B cell (primary cell): ENCODE data around the gene GNB5. TPM values are rescaled to one million over a fixed set of nuclear protein-coding genes. Genes with fewer than 3 reads are reported as not detected.

Experiments
- ATAC-seq: fragments of 200-7000 bp; cut with Tn5 transposase; one replicate; pipeline ENCODE4 v1.10.0; 2021; ENCODE audit warnings: low read depth, mild to moderate bottlenecking, moderate number of reproducible peaks, moderate library complexity
- CTCF ChIA-PET: fragments of 350-600 bp; sonication (Branson Sonifier 250); formaldehyde crosslinking; loops from one replicate; lab custom pipeline; 2021; ENCODE audit warnings: antibody characterized with exemption, inconsistent platforms; lab: Charles Lee
- POLR2A ChIA-PET: fragments of 350-600 bp; sonication (Branson Sonifier 250); formaldehyde crosslinking; loops from one replicate; lab custom pipeline; 2021; ENCODE audit warnings: antibody characterized with exemption; lab: Charles Lee
- DNase-seq: peaks from one replicate; pipeline ENCODE4 v3.0.0; 2013
- H2AFZ ChIP-seq: 2 replicates; pipeline ENCODE4 v1.6.1; 2012; ENCODE audit warnings: mild to moderate bottlenecking, low read depth, low read length; ENCODE audit not compliant: insufficient read depth, poor library complexity, severe bottlenecking
- H3K27ac ChIP-seq, 2 donors: 1 replicate in 1 of 2; 2 replicates in 1 of 2; pipeline ENCODE4 v1.5.1; 2012 to 2013; ENCODE audit warnings: low read length in 2 of 2, mild to moderate bottlenecking in 2 of 2, moderate library complexity in 1 of 2
- H3K27me3 ChIP-seq, 4 experiments: fragments of 200-600 bp in 1 of 4; sonication (generic) in 1 of 4; replicated peaks in 1 of 4; 1 replicate in 2 of 4; 2 replicates in 2 of 4; pipeline versions ENCODE4 v1.6.1 to v1.7.0; 2013 to 2016; ENCODE audit warnings: low read length in 3 of 4, mild to moderate bottlenecking in 2 of 4, mixed read lengths in 1 of 4, moderate library complexity in 1 of 4; ENCODE audit not compliant: insufficient read depth in 4 of 4, control insufficient read depth in 3 of 4; ENCODE audit errors: control extremely low read depth in 1 of 4
- H3K36me3 ChIP-seq, 2 experiments: replicated peaks in 1 of 2; 1 replicate in 1 of 2; 2 replicates in 1 of 2; pipeline versions ENCODE4 v1.6.1 to v1.7.1; 2013; ENCODE audit warnings: low read length in 1 of 2; ENCODE audit not compliant: insufficient read depth in 2 of 2, control insufficient read depth in 1 of 2; ENCODE audit errors: control extremely low read depth in 1 of 2, extremely low read depth in 1 of 2
- H3K4me1 ChIP-seq, 2 donors: fragments of 200-600 bp in 1 of 2; sonication (generic) in 1 of 2; 1 replicate in 1 of 2; 2 replicates in 1 of 2; pipeline versions ENCODE4 v1.5.1 to v1.6.1; 2013 to 2017; ENCODE audit warnings: low read length in 2 of 2; ENCODE audit not compliant: control insufficient read depth in 2 of 2, insufficient read depth in 2 of 2
- H3K4me2 ChIP-seq: replicated peaks from 2 replicates; pipeline ENCODE3; 2012; ENCODE audit warnings: mild to moderate bottlenecking, low read depth, low read length; ENCODE audit not compliant: poor library complexity, severe bottlenecking
- H3K4me3 ChIP-seq, 5 experiments: fragments of 200-600 bp in 1 of 5; sonication (generic) in 1 of 5; 1 replicate in 3 of 5; 2 replicates in 2 of 5; pipeline versions ENCODE4 v1.5.1 to v1.7.0; 2011 to 2016; ENCODE audit warnings: low read length in 4 of 5, mild to moderate bottlenecking in 4 of 5, low read depth in 2 of 5, control low read depth in 1 of 5, moderate library complexity in 1 of 5; ENCODE audit not compliant: insufficient read depth in 1 of 5; ENCODE audit errors: control extremely low read depth in 1 of 5, extremely low read depth in 1 of 5
- H3K79me2 ChIP-seq: fragments of 200-600 bp; sonication (generic); one replicate; pipeline ENCODE4 v1.6.0; 2016; ENCODE audit warnings: low read length; ENCODE audit not compliant: control insufficient read depth, insufficient read depth
- H3K9ac ChIP-seq: fragments of 200-600 bp; sonication (generic); 2 replicates; pipeline ENCODE4 v1.6.1; 2017; ENCODE audit warnings: mild to moderate bottlenecking, low read length, moderate library complexity
- H3K9me3 ChIP-seq, 3 donors: one replicate each; pipeline versions ENCODE4 v1.6.1 to v1.7.1; 2013; ENCODE audit warnings: low read length in 2 of 3; ENCODE audit not compliant: control insufficient read depth in 2 of 3, insufficient read depth in 1 of 3; ENCODE audit errors: control extremely low read depth in 1 of 3
- H4K20me1 ChIP-seq: 2 replicates; pipeline ENCODE4 v1.6.0; 2012; ENCODE audit warnings: mild to moderate bottlenecking, low read length; ENCODE audit not compliant: insufficient read depth, control insufficient read depth, poor library complexity, severe bottlenecking
- H3K27ac Mint-ChIP-seq: one replicate; pipeline ENCODE4 v1.8.0; 2021; ENCODE audit warnings: mixed read lengths
- H3K27me3 Mint-ChIP-seq: one replicate; pipeline ENCODE4 v1.8.0; 2021; ENCODE audit warnings: mixed read lengths
- H3K4me1 Mint-ChIP-seq: one replicate; pipeline ENCODE4 v1.8.0; 2021; ENCODE audit warnings: mixed read lengths
- H3K4me3 Mint-ChIP-seq: one replicate; pipeline ENCODE4 v1.8.0; 2021; ENCODE audit warnings: mixed read lengths
- H3K9me3 Mint-ChIP-seq: one replicate; pipeline ENCODE4 v1.8.0; 2022; ENCODE audit warnings: mixed read lengths; ENCODE audit not compliant: insufficient read depth
- CTCF ChIP-seq: fragments of 200-600 bp; IDR thresholded peaks from one replicate; pipeline ENCODE4 v1.8.0; 2022; ENCODE audit warnings: antibody characterized with exemption, mild to moderate bottlenecking
- EZH2 ChIP-seq: IDR thresholded peaks from 2 replicates; pipeline ENCODE4 v1.6.1; 2012; ENCODE audit warnings: borderline replicate concordance, low read depth, mild to moderate bottlenecking, moderate library complexity, low read length; ENCODE audit not compliant: insufficient read depth, poor library complexity, severe bottlenecking
- WGBS: methylation state at CpG from one replicate; pipeline ENCODE4 v1.1.5; 2013; ENCODE audit warnings: missing lambda C conversion rate; ENCODE audit not compliant: insufficient coverage; 5-methylcytosine and 5-hydroxymethylcytosine counted together
- intact Hi-C: fragments of 100-400 bp; cut with micrococcal nuclease; formaldehyde crosslinking; loops from one replicate; pipeline ENCODE4 v1.10.0; 2022
- polyA plus RNA-seq: library from polyadenylated mRNA; depleted of rRNA; stranded (reverse); fragments of >200 nt; gene quantifications from 2 replicates; pipeline ENCODE4 v1.2.3, GENCODE V29; 2012
- total RNA-seq, 2 donors: library from RNA; stranded (reverse); fragments of 120-200 nt in 1 of 2; gene quantifications; 1 replicate in 1 of 2; 2 replicates in 1 of 2; pipeline versions ENCODE4 v1.2.3 to v1.2.4, GENCODE V29; 2013 to 2022

GNB5 gene
- total and polyA plus RNA-seq, 2 donors (not counting 1 experiment from before 2014, with no cell fraction given), result 58.5 to 142 TPM

- Histone ChIP-seq H4K20me1 (peaks cover 41% of the 10 kb centered on the region), H3K4me3 (no peak overlapping the region), H3K4me2 (no peak overlapping the region), H3K9me3 (no peaks in the 10 kb centered on the region), H3K4me1 (peaks cover 0 to 11% of the 10 kb centered on the region in 2 donors), H3K9ac (no peak overlapping the region), H3K79me2 (peaks cover 32% of the 10 kb centered on the region), H3K36me3 (peaks cover 0 to 62% of the 10 kb centered on the region in 2 experiments), H3K27ac (no peak overlapping the region), H2AFZ (no peak overlapping the region), H3K27me3 (no peaks in the 10 kb centered on the region)
- no peaks in the 10 kb centered on the region for H3K27me3 Mint-ChIP-seq
- H3K4me1 Mint-ChIP-seq, result peaks cover 22% of the 10 kb centered on the region
- intact Hi-C loops, result no loop called here
- POLR2A ChIA-PET, result no interaction called here
- CTCF ChIA-PET, result interaction anchor here (0.7 to 1.6 kb wide), 6 partner anchors 8 to 74 kb away, joined by 3 to 5 read pairs (median 4); no protein-coding TSS in a partner anchor
- ATAC-seq (no peak), DNase-seq (no peak)
- no peak for TF ChIP-seq EZH2
- 100% methylated on average over 11 of the region's 12 CpGs for WGBS
- H3K9me3 Mint-ChIP-seq, result no peaks in the 10 kb centered on the region
- H3K27ac Mint-ChIP-seq, result peak overlapping the region; percentile 37
- H3K4me3 Mint-ChIP-seq, result no peak overlapping the region
These were observed 37.0 kb downstream of the GNB5 start for GRCh38 chr15:52153900-52154895.

- TF ChIP-seq EZH2, result no peak
- TF ChIP-seq CTCF, result no peak
- Histone ChIP-seq H3K4me1 (peaks cover 0 to 11% of the 10 kb centered on the region in 2 donors), H2AFZ (no peak overlapping the region), H3K27ac (no peak overlapping the region), H3K9me3 (no peaks in the 10 kb centered on the region), H3K4me2 (no peak overlapping the region), H3K9ac (no peak overlapping the region), H3K27me3 (no peaks in the 10 kb centered on the region), H4K20me1 (peaks cover 25% of the 10 kb centered on the region), H3K4me3 (no peak overlapping the region), H3K79me2 (peaks cover 10% of the 10 kb centered on the region), H3K36me3 (peaks cover 0 to 81% of the 10 kb centered on the region in 2 experiments)
- ChIA-PET CTCF (no interaction called here), POLR2A (no interaction called here)
- Mint-ChIP-seq H3K27ac (no peak overlapping the region), H3K9me3 (no peaks in the 10 kb centered on the region), H3K4me1 (peaks cover 22% of the 10 kb centered on the region), H3K27me3 (no peaks in the 10 kb centered on the region), H3K4me3 (no peak overlapping the region)
- DNase-seq, result no peak
- WGBS, result 70% methylated on average over 3 of the region's 4 CpGs
- intact Hi-C loops, result no loop called here
- ATAC-seq, result no peak
These were observed 39.8 kb downstream of the GNB5 start for GRCh38 chr15:52151353-52151752.
